Activated CD4-positive, alpha-beta T cell treated with anti-CD3 and anti-CD28 coated beads, Interleukin-2, Interleukin-6, amounts not matched to agents 100 ng/mL and 50 ng/mL, durations not matched to agents 16 hours and 8 hours (primary cell): Measurements from ENCODE around the gene RPP21.

Source experiments
- DNase-seq: peaks from one replicate; pipeline ENCODE4 v3.0.0-alpha.2; 2020

RPP21 gene

DNA sequence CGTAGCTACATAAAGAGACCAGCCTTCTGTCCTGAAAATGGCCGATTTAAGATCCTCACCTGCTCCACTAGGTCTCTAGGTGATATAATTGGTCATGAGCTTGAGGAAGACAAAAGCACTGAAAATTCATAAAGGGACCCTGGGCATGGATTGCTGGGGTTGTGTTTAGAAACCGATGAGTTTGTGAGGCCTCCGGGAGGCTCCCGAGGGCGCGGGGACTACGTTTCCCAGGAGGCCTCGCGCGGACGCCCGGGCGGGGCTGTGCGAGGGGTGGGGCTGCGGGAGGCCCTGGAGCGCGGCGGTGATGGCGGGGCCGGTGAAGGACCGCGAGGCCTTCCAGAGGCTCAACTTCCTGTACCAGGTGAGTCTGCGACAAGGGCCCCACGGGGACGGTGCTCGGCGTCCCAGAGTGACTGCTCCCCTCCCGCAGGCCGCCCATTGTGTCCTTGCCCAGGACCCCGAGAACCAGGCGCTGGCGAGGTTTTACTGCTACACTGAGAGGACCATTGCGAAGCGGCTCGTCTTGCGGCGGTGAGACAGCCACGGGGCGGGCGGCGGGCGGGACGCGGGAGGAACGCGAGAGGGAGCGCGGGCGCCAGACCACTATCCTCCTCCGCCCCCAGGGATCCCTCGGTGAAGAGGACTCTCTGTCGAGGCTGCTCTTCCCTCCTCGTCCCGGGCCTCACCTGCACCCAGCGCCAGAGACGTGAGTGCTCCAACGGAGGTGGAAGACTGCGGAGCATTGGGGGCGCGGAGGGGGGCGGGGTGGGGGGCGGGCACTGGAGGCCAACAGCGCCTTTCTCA, at the start of gene RPP21:
Gene RPP21 (plus strand): TSS at position 289 of the 804 bp plus-strand sequence. CDS start 16 bp downstream, at position 305.
- peak; percentile 91 for DNase-seq

GRCh38 chr6:30295837-30296236, 49.1 kb upstream of the RPP21 start:
- no peak for DNase-seq

- no peak for DNase-seq
These were observed 41.0 kb upstream of the RPP21 start for GRCh38 chr6:30304002-30304401.

GRCh38 chr6:30311101-30311500, 33.9 kb upstream of the RPP21 start:
- no peak for DNase-seq

- DNase-seq: no peak
These were observed 33.3 kb upstream of the RPP21 start for GRCh38 chr6:30311671-30312070.

DNA sequence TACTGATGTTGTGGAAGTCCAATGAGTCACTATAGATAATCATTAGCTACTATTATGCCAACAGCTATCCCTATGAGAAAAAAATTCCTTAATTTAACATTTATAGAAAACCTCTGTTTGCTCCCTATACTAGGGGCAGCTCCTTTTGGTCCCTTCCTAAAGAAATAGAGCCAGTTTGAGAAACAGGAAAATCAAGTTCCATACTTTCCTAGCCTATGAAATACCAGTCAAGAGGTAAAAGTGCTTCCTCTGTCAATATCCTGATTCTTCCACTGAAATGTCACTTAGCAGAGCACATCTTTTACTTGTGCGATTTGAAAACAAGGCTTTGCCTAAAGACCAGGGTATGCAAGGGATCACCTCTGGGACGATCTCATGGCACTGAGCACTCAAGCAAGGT, 32.7 kb upstream of the RPP21 start:
- DNase-seq: no peak

DNA sequence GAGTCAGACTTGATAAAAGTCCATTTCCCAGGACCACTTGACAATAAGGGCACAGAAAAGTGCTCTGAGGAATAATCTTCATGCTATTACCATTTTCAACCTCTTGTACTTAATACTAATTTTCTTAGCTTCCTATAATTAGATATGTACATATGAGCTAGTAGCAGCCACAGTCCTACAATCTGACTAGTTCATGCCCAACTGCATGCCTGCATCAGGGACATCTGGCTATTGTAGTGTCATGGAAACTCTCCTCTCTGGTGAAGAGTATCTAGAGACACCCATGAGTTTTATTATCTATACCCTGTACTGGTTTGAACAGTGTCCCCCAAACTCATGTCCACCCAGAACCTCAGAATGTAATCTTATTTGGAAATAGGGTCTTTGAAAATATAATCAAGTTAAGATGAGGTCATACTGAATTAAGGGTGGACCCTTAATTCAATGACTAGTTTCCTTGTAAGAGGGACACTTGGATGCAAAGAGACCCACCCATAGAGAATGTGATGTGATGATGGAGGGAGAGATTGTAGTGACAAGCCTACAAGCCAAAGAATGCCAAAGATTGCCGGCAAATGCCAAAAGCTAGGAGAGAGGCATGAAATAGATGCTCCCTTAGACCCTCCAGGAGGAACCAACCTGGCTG, 32.2 kb upstream of the RPP21 start:
- no peak for DNase-seq

DNA sequence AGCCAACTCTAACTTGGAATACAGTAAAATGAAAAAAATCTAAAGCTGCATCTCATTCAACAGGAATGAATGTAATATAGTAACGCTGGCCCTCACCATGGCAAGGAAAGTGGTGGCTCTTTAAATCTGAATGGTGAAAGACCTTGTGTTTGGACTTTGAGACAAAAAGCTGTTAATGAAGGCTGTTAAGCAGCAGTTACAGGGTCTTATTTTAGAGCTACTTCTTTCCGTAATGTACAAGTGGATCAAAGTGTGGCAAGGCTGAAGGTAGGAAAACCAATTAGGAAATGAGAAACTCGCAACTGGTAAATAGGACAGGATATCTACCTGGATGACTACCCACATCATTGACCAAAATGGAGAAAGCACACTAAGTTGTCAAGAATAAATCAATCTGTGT, 29.8 kb upstream of the RPP21 start:
- DNase-seq: no peak

DNA sequence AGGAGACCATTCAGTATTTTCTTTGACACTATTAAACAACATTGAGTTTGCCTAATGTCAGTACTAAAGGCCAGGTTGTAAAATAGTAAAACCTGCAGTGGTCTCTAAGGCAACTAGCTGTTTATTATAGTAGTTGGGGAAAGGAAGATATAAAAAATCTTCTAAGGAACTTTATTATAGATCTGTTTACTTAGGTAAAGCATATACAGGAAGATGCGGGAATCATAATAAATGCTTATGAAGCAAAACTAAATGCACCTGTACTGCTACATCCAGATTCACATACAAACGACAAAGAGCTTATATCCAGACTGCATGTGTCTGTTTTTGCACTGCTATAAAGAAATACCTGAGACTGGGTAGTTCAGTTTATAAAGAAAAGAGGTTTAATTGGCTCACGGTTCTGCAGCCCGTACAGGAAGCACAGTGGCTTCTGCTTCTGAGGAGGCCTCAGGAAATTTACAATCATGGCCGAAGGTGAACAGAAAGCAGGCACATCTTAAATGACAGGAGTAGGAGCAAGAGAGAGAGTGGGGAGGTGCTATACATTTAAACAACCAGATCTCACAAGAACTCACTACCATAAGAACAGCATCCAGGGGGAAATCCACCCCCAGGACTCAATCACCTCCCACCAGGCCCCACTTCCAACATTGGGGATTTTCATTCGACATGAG, 26.9 kb upstream of the RPP21 start:
- no peak for DNase-seq

DNA sequence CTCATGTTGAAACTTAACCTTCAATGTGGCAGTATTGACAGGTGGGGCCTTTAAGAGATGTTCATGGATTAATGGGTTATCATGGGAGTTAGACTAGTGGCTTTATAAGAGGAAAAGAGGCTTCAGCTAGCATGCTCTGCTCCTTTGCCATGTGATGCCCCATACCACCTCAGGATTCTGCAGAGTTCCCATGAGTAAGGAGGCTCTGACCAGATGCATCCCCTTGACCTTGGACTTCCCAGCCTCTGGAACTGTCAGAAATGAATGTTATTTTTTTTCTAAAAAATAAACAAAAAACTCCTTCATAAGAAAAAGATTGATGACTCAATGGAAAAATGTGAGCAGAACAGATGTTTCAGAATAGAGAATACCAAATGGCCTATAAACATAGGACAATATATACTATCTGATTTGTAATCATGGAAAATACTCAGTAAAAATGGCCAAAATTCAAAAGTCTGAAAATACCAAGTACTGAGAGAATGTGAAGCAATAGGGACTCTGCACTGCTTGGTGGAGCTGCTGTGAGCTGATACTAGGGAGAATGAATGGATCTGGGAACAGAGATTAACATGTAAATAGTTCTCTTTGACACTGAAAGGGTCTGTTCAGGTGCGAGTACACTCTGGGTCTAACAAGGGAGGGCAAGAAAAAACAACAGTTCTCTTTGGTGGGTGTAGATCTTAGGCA, 25.7 kb upstream of the RPP21 start:
- DNase-seq: no peak

- no peak for DNase-seq
These were observed 23.1 kb upstream of the RPP21 start for GRCh38 chr6:30321692-30322388.

- peak; percentile 34 for DNase-seq
These were observed 22.1 kb upstream of the RPP21 start for GRCh38 chr6:30322527-30323501.

- DNase-seq: peak; percentile 47
These were observed 21.1 kb upstream of the RPP21 start for GRCh38 chr6:30323806-30324205.

DNA sequence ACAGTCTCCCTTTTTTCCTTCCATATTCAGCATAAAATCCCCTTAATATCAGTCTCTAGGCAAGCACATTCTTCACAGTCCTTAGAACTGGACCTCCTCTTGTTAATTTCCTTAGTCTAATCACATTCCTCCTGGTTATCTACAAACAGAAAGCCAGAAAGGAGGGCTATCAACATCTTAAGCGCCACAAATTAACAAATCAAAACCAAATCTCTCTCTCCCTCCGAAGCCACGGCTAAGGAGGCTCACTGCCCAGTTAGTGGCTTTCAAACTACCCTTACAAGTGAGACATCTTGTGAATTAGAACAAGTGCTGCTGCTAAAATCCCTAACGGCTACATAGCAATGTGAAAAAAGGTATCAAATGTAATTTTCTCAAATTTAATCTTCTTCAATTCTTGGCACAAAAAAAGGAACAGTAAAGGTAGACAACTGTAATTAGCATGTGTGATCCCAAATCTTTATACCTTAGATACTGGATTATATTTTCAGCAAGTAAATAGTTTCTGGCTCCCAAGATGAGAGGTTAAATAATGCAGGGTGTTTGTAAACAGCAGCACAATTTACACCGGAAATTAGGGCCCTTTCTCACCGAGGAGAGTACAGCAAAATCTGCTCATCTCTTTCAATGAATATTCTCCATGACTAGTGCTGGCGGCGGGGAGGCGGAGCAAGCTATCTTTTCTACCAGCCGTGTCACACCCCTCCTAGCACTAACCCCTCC, 19.6 kb upstream of the RPP21 start:
- no peak for DNase-seq

DNA sequence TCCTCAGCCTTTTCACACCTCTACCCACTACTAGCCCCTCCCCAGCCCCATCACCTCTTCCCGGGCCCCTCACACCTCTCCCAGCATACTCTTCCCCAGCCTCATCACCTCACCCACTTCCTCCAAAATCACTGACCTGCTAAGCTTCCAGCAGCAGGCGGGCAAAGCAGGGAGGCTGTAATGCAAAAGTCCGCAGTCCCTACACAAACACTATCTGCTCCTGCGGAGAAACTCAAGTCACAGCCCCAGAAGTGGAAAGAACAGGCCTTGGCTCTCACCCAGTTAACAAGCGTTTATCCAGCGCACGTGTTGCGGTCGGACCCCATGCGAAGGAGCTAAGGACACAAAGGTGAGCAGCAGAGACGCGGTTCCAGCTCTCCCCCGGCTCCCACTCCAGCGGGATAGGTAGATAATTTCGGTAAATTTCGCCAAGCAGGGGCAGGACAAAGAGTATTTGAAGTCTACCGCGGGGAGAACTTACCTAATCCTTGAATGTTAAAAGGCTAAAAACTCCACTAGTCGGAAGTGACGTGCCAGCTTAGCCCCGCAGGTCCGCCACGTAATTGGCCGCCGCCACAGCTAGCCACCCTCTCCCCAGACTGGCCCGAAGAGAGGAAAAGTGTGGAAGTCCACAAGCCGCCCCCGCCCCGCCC, 19.0 kb upstream of the RPP21 start:
- peak; percentile 92 for DNase-seq

GRCh38 chr6:30326526-30327231, 18.3 kb upstream of the RPP21 start, which contains the start of gene TRIM39:
Gene TRIM39, plus strand, starts transcription at chr6:30326927. Its CDS starts 2,391 bp downstream, at chr6:30329318.
- DNase-seq: peak; percentile 91

- DNase-seq: no peak
These were observed 17.7 kb upstream of the RPP21 start for GRCh38 chr6:30327232-30327746.

- DNase-seq: no peak
These were observed 16.6 kb upstream of the RPP21 start for GRCh38 chr6:30328397-30328796.

GRCh38 chr6:30329331-30329730, 15.6 kb upstream of the RPP21 start:
- no peak for DNase-seq
